Peyer's patch (tissue), 4 donors: ENCODE results near the gene TRIM8.

Source experiments
- POLR2A ChIP-seq, 2 donors: fragments of 450-650 bp; IDR thresholded peaks; one replicate each; pipeline ENCODE4 v1.5.1; 2017; ENCODE audit warnings: antibody characterized with exemption in 2 of 2, mild to moderate bottlenecking in 2 of 2, moderate library complexity in 2 of 2
- TF ChIP-seq, protein P1 (sequence below), 6 experiments: fragments of 450-650 bp in 4 of 6; fragments of 200-600 bp in 2 of 6; sonication (generic) in 1 of 6; IDR thresholded peaks; one replicate each; pipeline ENCODE4 v1.5.1; 2017 to 2019; ENCODE audit warnings: antibody characterized with exemption in 6 of 6, mild to moderate bottlenecking in 3 of 6, moderate library complexity in 1 of 6

GRCh38 chr10:102658802-102659201, 14.5 kb downstream of the TRIM8 start:
- TF ChIP-seq, protein P1, sequence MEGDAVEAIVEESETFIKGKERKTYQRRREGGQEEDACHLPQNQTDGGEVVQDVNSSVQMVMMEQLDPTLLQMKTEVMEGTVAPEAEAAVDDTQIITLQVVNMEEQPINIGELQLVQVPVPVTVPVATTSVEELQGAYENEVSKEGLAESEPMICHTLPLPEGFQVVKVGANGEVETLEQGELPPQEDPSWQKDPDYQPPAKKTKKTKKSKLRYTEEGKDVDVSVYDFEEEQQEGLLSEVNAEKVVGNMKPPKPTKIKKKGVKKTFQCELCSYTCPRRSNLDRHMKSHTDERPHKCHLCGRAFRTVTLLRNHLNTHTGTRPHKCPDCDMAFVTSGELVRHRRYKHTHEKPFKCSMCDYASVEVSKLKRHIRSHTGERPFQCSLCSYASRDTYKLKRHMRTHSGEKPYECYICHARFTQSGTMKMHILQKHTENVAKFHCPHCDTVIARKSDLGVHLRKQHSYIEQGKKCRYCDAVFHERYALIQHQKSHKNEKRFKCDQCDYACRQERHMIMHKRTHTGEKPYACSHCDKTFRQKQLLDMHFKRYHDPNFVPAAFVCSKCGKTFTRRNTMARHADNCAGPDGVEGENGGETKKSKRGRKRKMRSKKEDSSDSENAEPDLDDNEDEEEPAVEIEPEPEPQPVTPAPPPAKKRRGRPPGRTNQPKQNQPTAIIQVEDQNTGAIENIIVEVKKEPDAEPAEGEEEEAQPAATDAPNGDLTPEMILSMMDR (IDR thresholded peaks at IDR 0.05): no peak
- TF ChIP-seq POLR2A (IDR thresholded peaks at IDR 0.05): no peak
